Stimulated activated CD4-positive, alpha-beta T cell treated with anti-CD3 and anti-CD28 coated beads, Interleukin-15, amount 100 ng/mL, for 24 hours (primary cell): Measurements from ENCODE around the gene CD99L2.

ENCODE experiments used
- DNase-seq: peaks from one replicate; pipeline ENCODE4 v3.0.0-alpha.2; 2020

Gene CD99L2

DNA sequence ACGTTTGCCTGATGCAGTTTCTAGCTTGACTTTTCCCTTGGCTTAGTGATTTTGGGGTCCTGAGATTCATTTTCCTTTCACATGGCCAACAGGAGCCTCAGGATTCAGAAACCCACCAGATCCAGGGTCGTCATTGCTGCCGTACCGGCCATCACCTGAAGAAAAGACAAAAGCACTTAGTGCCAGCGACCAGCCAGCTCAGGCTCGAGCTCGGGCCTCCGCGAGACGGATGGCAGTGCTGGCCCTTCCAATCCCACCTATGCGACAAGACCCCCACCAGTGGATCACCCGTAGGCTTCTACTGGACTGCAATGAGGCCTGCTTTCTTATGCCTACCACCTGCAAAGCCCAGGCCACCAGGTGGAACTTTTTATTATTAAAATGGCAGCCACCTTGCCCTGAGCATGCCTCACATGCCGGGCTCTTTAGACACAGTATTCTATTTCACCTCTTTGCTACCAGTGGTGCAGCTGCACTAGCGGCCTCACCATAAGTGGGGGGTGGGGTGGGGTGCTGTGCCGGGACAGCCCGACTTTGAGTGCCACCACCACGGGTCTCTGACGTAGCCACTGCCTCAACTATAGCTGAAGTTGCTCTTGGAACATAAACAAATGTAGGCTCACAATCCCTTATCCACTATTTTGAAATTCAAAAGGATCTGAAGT lies 121.0 kb downstream of the CD99L2 start:
- DNase-seq, result no peak

GRCh38 chrX:150775569-150776350 lies 122.7 kb downstream of the CD99L2 start:
- no peak for DNase-seq

DNA sequence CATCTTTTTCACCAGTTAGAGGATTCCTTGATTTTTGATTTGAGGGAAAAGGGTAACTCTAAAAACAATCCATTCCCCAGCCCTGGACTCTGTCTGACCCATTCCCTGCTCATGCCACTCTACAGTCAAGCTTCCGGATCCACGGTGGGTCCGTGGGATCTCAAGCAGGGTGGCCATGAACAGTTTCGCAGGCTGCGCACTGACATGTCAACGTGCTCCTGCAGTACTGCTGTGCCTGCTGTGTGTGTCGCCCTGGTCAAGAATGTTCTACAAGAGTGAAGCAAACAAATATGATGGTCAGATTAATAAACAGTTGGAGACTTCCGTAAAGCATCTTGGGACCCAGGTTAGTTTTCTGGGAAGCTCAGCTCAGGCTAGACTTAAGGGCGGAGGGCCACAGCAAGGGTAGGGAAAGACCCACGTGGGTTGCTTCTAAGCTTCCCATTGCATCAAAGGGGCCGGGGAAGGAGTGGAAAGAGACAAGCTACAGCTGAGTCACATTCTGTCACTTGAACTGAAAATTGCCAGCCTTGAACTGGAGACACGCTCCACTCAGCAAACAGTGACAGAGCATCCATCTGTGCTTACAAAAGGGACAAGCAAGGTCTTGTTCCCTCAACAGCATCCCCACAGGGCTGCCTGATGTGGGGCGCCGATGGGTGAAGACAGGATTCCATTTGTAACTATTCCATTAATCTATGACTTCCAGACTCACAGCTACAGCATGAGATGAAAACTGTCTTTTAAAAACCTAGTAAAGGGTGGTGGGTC lies 123.5 kb downstream of the CD99L2 start:
- no peak for DNase-seq

DNA sequence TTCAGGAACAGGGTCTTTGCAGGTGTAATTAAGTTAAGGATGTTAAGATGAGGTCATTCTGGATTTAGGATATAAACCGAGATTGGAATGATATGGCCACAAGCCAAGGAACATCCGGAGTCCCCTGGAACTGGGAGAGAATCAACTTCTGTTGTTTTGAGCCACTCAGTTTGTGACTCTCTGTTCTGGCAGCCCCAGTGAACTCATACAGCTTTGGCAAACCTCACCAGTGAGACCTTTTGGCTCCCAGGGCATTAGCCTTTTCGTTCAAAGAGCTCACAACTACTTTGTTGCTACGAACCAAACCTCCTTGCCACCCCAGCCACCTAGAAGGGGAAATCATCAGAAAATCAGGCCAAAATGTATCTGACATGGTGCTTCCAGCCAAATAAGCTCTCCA lies 124.8 kb downstream of the CD99L2 start:
- no peak for DNase-seq

- no peak for DNase-seq
Observed at GRCh38 chrX:150773117-150773516, 125.4 kb downstream of the CD99L2 start.

GRCh38 chrX:150772150-150772970 lies 126.1 kb downstream of the CD99L2 start:
- DNase-seq, result peak; percentile 83

DNA sequence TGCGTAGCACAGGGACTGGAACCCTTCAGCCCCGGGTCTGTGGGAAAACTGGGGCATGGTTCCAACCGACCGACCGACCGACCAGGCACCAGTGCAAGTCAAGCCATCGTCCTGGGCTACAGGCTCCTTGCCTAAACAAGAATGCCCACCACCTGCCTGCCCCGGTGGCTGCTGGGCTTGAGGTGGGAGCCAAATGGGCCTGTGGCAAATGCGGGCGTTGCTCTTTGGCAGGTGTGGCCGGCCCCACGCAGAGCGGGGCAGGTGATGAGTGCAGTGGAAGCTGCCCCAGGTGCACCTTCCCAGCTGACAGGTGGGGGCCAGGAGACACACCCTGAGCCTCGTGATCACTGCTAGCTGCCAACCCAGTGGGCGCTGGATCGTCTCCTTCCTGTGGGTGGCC lies 127.4 kb downstream of the CD99L2 start:
- no peak for DNase-seq

GRCh38 chrX:150770623-150771022 lies 127.8 kb downstream of the CD99L2 start:
- DNase-seq, result no peak

- DNase-seq, result no peak
Observed at GRCh38 chrX:150769408-150769807, 129.1 kb downstream of the CD99L2 start.

GRCh38 chrX:150768580-150769190 lies 129.8 kb downstream of the CD99L2 start:
- no peak for DNase-seq

GRCh38 chrX:150768132-150768485 lies 130.4 kb downstream of the CD99L2 start:
- DNase-seq, result no peak

- DNase-seq, result peak; percentile 24
Observed at GRCh38 chrX:150767475-150768131, 130.9 kb downstream of the CD99L2 start.

GRCh38 chrX:150767045-150767395 lies 131.4 kb downstream of the CD99L2 start:
- DNase-seq, result no peak

DNA sequence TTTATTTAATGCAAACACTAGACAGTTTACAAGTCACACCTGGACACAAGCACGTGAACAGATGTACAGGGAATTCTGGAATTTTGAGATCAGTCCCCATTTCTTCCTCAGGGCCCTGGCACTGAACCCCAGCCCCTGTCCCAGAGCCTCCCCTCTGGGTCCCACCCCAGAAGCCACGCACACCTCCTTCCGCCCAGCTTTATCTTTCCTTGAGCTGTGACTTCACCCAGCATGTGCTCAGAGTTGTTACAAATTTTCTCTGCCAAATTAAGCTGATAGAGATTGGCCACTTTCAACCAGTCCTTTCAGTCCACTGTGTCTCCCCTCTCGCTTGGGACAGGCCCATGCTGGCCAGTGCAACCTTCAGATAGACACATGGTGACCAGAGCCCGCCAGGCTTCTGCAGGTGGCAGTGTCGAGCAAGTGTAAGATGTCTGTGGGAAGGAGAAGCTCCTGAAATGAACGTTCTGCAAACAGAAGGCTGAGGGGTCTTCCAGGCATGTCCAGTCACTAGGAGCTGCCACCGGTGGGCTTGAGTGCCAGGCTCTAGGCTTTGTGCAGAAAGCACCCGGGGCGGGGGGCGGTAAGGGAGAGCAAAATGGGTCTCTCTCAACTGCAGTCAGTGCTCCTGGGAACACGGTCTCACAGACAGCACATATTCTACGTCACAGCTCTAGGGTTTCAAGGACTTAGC lies 132.0 kb downstream of the CD99L2 start:
- DNase-seq, result no peak

DNA sequence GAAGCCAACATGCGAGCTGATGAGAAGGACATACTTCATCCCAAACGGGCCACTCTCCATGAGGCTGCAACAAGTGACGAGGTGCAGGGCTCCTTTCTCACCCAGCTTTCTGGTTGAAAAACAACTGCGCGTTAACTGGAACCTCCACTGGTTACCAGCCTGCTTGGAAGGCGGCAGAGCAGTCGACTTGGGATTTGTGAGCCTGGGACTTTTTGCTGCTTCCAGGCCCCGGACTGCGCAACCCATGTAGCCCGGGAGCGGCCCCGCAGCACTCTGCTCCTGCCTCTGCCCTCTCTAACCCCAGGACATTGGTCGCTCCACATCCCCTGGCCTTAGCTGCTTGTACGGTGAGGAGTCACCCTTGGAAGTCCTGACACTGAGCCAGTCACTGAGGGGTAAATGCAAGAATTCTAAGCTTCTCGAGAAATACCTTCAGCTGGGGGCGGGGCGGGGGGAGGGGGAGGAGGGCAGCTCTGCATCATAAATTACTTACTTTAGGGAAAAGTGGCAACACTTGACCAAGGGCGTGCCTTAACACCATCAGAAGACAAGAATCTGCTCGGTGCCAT lies 132.6 kb downstream of the CD99L2 start:
- DNase-seq, result no peak

DNA sequence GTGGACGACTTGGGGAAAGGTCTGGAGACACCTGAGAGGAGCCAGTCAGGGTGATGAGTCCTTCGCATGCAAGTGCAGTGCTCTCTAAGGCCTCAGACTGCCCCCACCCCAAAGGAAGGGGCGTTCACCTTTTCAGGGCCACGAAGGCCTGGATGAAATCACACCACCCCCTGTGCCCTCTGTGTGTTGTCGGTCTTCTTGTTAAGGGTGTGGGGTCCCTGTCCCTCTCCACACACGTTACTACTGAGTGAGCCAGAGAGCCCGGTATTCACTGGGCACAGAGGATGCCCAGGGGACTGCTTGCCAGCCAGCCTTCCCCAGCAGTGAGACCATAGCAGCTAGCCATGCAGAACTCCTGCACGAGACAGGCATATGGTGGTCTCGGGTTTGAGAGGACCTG lies 133.2 kb downstream of the CD99L2 start:
- DNase-seq, result no peak

DNA sequence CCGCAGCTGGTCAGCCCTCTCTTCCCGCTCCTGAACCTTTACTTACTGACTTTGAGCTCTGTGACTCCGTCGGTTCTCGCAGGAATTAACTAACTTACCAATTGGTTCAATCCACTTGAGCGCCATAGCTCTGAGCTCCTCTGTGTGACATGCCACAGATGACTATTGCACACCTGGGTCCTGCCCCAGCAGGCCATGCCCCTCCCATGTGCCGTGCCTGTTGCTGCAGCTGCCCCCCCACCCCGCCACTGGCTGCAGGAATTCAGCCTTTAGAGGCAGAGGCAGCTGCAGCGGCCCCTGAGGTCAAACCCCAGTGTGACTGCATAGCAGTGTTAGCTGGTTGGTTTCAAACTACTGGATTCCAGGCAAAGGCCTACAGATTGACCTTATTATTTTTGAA lies 134.7 kb downstream of the CD99L2 start:
- DNase-seq, result no peak

- DNase-seq, result no peak
Observed at GRCh38 chrX:150763303-150763797, 135.1 kb downstream of the CD99L2 start.

DNA sequence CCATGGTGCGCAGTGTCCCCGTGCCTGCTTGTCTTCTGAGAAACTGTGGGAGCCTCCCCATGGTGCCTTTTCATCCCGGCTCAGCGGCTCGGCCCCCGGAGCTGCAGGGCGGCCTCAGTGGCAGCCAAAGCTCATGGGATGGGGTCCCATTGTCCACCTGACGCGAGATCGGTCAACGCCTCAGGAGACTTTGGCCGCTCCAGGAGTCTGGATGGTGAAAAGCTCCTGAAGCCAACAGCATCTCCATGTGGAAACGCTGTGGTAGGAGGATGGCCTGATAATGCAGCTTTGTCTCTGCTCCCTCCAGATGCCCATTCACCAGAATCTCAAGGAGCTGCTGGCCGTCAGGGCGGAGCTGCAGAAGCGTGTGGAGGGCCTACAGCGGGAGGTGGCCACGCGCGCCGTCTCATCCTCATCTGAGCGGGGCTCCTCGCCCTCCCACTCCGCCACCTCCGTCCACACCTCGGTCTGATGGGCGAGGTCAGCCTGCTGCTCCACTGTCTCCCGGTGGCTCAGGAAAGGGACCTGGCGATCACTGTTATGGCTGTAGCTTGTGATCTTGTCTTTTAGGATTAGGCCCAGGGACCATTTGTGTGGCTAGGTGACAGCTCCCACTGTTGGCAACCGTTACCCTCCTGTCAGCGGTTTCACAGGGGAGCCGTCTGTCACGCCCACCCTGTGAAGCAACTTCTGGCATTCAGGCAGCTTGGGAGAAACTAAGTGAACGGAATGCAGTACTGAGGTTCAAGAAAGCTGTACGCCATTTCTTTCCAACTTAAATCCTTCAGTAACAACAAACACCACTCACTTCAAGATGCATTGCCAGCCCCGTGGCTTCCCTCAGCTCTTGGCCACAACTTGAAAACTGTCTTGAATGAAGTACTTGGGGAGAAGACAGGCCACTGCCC lies 136.0 kb downstream of the CD99L2 start:
- no peak for DNase-seq

GRCh38 chrX:150761819-150762216 lies 136.7 kb downstream of the CD99L2 start:
- no peak for DNase-seq
